Astrocyte (in vitro differentiated cells and primary cell): Measurements from ENCODE around the gene NPR1.

ENCODE experiments used
- CTCF ChIP-seq: IDR thresholded peaks from 2 replicates; pipeline ENCODE4 v1.5.1; 2011; ENCODE audit warnings: low read depth, mild to moderate bottlenecking, inconsistent platforms, low read length, moderate library complexity; ENCODE audit not compliant: insufficient read depth
- EZH2 ChIP-seq: IDR thresholded peaks from 2 replicates; pipeline ENCODE4 v1.6.1; 2012; ENCODE audit warnings: mild to moderate bottlenecking, low read length, inconsistent platforms; ENCODE audit not compliant: insufficient read depth

- no peak for TF ChIP-seq CTCF
- no peak for TF ChIP-seq EZH2
Measured at GRCh38 chr1:153663211-153663610, 15.3 kb upstream of the NPR1 start.
